Measurements from ENCODE around the gene GTPBP4. TPM values are rescaled to one million over a fixed set of nuclear protein-coding genes. Genes with fewer than 3 reads are reported as not detected.

The GTPBP4 gene
- total and polyA plus RNA-seq, 2 donors (not counting 1 experiment from before 2014, with no cell fraction given): 28.7 to 34.4 TPM

DNA sequence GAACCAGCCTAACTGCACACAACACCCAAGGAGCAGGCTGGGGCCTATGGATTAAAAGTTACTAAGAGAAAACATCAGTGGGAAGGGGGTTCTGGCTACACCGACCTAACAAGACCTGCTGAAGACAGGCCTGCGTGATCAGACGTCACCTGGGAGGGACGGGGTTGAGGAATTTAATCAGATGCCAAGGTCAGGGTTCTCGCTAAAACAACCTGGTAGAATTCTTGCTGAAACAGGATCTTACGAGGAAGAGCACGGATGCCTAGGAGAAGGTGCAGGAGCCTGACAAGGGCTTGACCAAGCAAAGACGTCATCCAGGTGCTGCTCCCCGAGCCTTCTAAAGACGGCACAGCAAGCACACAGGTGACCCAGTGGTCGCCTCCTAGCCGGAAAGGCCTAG is 35.9 kb downstream of the GTPBP4 start:
- TF ChIP-seq EZH2 (IDR thresholded peaks at IDR 0.05; ENCODE audit: low read length, missing control alignments) (no peak), CTCF (conservative IDR thresholded peaks at IDR 0.05 in 1 of 2, IDR thresholded peaks at IDR 0.05 in 1 of 2; ENCODE audit: low read depth in 1 of 2, low read length in 2 of 2) (no peak)
- Histone ChIP-seq H4K20me1 (ENCODE audit: control insufficient read depth, extremely low read depth, insufficient read depth, low read length) (no peaks in the 10 kb centered on the region), H3K9ac (ENCODE audit: insufficient read depth, low read length) (no peak overlapping the region)

GRCh38 chr10:1025683-1026082 is 37.4 kb downstream of the GTPBP4 start, which contains the start of gene IDI2:
Gene IDI2 (minus strand): TSS chr10:1025859. CDS start chr10:1024723, 1,136 bp downstream.
- Histone ChIP-seq H3K9me3 (ENCODE audit: control insufficient read depth, insufficient read depth, low read depth, low read length) (no peaks in the 10 kb centered on the region), H3K4me2 (ENCODE audit: extremely low read depth, insufficient read depth, low read length) (no peak within 1 kb of the TSS), H3K27me3 (ENCODE audit: control insufficient read depth, insufficient read depth, low read length) (no peaks in the 10 kb centered on the region), H3K4me1 (ENCODE audit: control insufficient read depth, extremely low read depth, insufficient read depth, low read length) (no peaks in the 10 kb centered on the region), H3K4me3 (replicated peaks in 1 of 4; ENCODE audit: control extremely low read depth in 1 of 4, insufficient read depth in 1 of 4, low read depth in 3 of 4, low read length in 4 of 4) (no peak within 1 kb of the TSS), H3K27ac (ENCODE audit: insufficient read depth, low read length) (no peak within 1 kb of the TSS), H4K20me1 (ENCODE audit: control insufficient read depth, extremely low read depth, insufficient read depth, low read length) (no peaks in the 10 kb centered on the region), H3K79me2 (ENCODE audit: control insufficient read depth, insufficient read depth, low read length) (no peaks in the 10 kb centered on the region), H2AFZ (ENCODE audit: low read length) (no peak within 1 kb of the TSS), H3K9ac (ENCODE audit: insufficient read depth, low read length) (no peak within 1 kb of the TSS), H3K36me3 (ENCODE audit: control insufficient read depth, insufficient read depth, low read length) (peaks cover 1% of the 10 kb centered on the region)
- TF ChIP-seq CTCF (conservative IDR thresholded peaks at IDR 0.05 in 1 of 2, IDR thresholded peaks at IDR 0.05 in 1 of 2; ENCODE audit: low read depth in 1 of 2, low read length in 2 of 2) (no peak), EZH2 (IDR thresholded peaks at IDR 0.05; ENCODE audit: low read length, missing control alignments) (no peak)
- no peak for DNase-seq (ENCODE audit: low read depth in 2 of 2)

More for the DNA sequence above, 35.9 kb downstream of the GTPBP4 start:
- Histone ChIP-seq H3K79me2 (ENCODE audit: control insufficient read depth, insufficient read depth, low read length) (no peaks in the 10 kb centered on the region), H3K9me3 (ENCODE audit: control insufficient read depth, insufficient read depth, low read depth, low read length) (no peaks in the 10 kb centered on the region), H3K27ac (ENCODE audit: insufficient read depth, low read length) (no peak overlapping the region), H3K36me3 (ENCODE audit: control insufficient read depth, insufficient read depth, low read length) (peaks cover 5% of the 10 kb centered on the region), H2AFZ (ENCODE audit: low read length) (no peak overlapping the region), H3K4me1 (ENCODE audit: control insufficient read depth, extremely low read depth, insufficient read depth, low read length) (no peaks in the 10 kb centered on the region), H3K4me3 (replicated peaks in 1 of 4; ENCODE audit: control extremely low read depth in 1 of 4, insufficient read depth in 1 of 4, low read depth in 3 of 4, low read length in 4 of 4) (no peak overlapping the region), H3K27me3 (ENCODE audit: control insufficient read depth, insufficient read depth, low read length) (no peaks in the 10 kb centered on the region), H3K4me2 (ENCODE audit: extremely low read depth, insufficient read depth, low read length) (no peak overlapping the region)
- DNase-seq (ENCODE audit: low read depth in 2 of 2): no peak

DNA sequence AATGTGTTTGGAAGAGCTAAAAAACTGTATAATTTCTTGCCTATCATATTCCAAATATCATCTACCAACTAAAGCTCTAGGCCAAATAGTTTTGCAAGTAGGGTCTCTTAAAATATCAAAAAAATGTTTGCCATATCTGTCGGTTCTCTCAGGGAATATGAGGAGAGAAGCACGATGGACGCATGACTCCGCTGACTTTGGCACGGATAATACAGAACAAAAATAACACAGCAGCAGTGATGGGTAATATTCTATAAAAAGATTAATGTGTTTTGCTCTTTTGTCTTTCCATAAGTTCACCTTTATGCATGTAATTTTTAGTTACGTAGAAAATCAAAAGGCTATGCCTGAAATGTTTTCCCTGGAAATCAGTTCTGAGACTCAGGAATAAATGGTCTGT is 38.3 kb downstream of the GTPBP4 start:
- Histone ChIP-seq H3K9ac (ENCODE audit: insufficient read depth, low read length) (no peak overlapping the region), H3K4me1 (ENCODE audit: control insufficient read depth, extremely low read depth, insufficient read depth, low read length) (no peaks in the 10 kb centered on the region), H4K20me1 (ENCODE audit: control insufficient read depth, extremely low read depth, insufficient read depth, low read length) (no peaks in the 10 kb centered on the region), H3K9me3 (ENCODE audit: control insufficient read depth, insufficient read depth, low read depth, low read length) (no peaks in the 10 kb centered on the region), H2AFZ (ENCODE audit: low read length) (no peak overlapping the region), H3K4me2 (ENCODE audit: extremely low read depth, insufficient read depth, low read length) (no peak overlapping the region), H3K79me2 (ENCODE audit: control insufficient read depth, insufficient read depth, low read length) (no peaks in the 10 kb centered on the region), H3K27me3 (ENCODE audit: control insufficient read depth, insufficient read depth, low read length) (no peaks in the 10 kb centered on the region), H3K4me3 (replicated peaks in 1 of 4; ENCODE audit: control extremely low read depth in 1 of 4, insufficient read depth in 1 of 4, low read depth in 3 of 4, low read length in 4 of 4) (no peak overlapping the region), H3K27ac (ENCODE audit: insufficient read depth, low read length) (no peak overlapping the region), H3K36me3 (ENCODE audit: control insufficient read depth, insufficient read depth, low read length) (peaks cover 1% of the 10 kb centered on the region)
- no peak for DNase-seq (ENCODE audit: low read depth in 2 of 2)
- TF ChIP-seq CTCF (conservative IDR thresholded peaks at IDR 0.05 in 1 of 2, IDR thresholded peaks at IDR 0.05 in 1 of 2; ENCODE audit: low read depth in 1 of 2, low read length in 2 of 2) (no peak), EZH2 (IDR thresholded peaks at IDR 0.05; ENCODE audit: low read length, missing control alignments) (no peak)
